KMS-11 (cell line): Measurements from ENCODE around the gene WDR47.
A peak's percentile ranks its signal among the peaks of the same experiment; 100 is the strongest.
"Not testable (repeated sequence)": the region's sequence is repeated elsewhere in the genome, so short reads cannot be mapped to it uniquely, and the experiment has no call there.

Experiments used
- H2AFZ ChIP-seq: fragments of 200-600 bp; sonication (generic); 2 replicates; pipeline ENCODE4 v1.6.1; 2016; ENCODE audit warnings: antibody characterized with exemption, mixed run types, low read depth
- H3K27ac ChIP-seq: fragments of 200-600 bp; sonication (generic); 2 replicates; pipeline ENCODE4 v1.6.1; 2016; ENCODE audit warnings: mild to moderate bottlenecking, mixed run types
- H3K27me3 ChIP-seq: fragments of 200-600 bp; sonication (generic); 2 replicates; pipeline ENCODE4 v1.6.1; 2017; ENCODE audit warnings: mild to moderate bottlenecking, low read depth, mixed run types, moderate library complexity; ENCODE audit not compliant: insufficient read depth
- H3K36me3 ChIP-seq: fragments of 200-600 bp; sonication (generic); 2 replicates; pipeline ENCODE4 v1.6.1; 2017; ENCODE audit warnings: mild to moderate bottlenecking, mixed run types; ENCODE audit not compliant: insufficient read depth
- H3K4me1 ChIP-seq: fragments of 200-600 bp; sonication (generic); 2 replicates; pipeline ENCODE4 v1.6.1; 2016; ENCODE audit warnings: mild to moderate bottlenecking, low read depth, mixed run types; ENCODE audit not compliant: poor library complexity, severe bottlenecking
- H3K4me2 ChIP-seq: fragments of 200-600 bp; sonication (generic); 2 replicates; pipeline ENCODE4 v1.7.0; 2016; ENCODE audit warnings: mild to moderate bottlenecking, mixed run types
- H3K4me3 ChIP-seq: fragments of 200-600 bp; sonication (generic); IDR thresholded peaks from 2 replicates; pipeline ENCODE4 v1.6.1; 2017; ENCODE audit warnings: low read depth, low read length, mixed read lengths; ENCODE audit not compliant: insufficient read depth
- H3K79me2 ChIP-seq: fragments of 200-600 bp; sonication (generic); 2 replicates; pipeline ENCODE4 v1.6.1; 2016; ENCODE audit warnings: low read depth, mixed run types; ENCODE audit not compliant: insufficient read depth
- H3K9ac ChIP-seq: fragments of 200-600 bp; sonication (generic); 2 replicates; pipeline ENCODE4 v1.6.1; 2016; ENCODE audit warnings: mild to moderate bottlenecking, mixed run types
- H4K20me1 ChIP-seq: fragments of 200-600 bp; sonication (generic); 2 replicates; pipeline ENCODE4 v1.6.1; 2016; ENCODE audit warnings: mild to moderate bottlenecking, mixed run types; ENCODE audit not compliant: insufficient read depth
- TF ChIP-seq, protein P1 (sequence below): fragments of 200-600 bp; sonication (generic); conservative IDR thresholded peaks from 2 replicates; pipeline ENCODE4 v1.6.1; 2017; ENCODE audit warnings: low read depth, mild to moderate bottlenecking, antibody characterized with exemption, low read length, moderate library complexity, mixed read lengths

The WDR47 gene

DNA sequence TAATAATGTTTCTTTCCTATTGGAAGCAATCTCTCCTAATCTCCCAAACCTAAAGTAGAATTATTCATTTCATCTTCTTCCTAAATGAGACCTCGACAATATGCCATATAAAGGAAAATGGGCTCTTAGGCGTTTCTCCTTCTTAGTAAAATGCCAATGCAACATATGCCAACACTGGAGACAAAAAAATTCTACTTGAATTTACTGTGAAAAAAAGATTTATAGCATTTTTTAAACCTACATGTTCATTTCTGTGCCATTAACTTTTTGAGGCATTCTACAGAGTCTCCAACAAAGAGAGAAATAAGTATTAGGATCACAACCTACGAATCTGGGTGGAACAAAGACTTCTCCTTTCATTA is 1.3 kb downstream of the WDR47 start:
- H3K27ac ChIP-seq = no peak overlapping the region
- no peaks in the 10 kb centered on the region for H4K20me1 ChIP-seq
- TF ChIP-seq, protein P1, sequence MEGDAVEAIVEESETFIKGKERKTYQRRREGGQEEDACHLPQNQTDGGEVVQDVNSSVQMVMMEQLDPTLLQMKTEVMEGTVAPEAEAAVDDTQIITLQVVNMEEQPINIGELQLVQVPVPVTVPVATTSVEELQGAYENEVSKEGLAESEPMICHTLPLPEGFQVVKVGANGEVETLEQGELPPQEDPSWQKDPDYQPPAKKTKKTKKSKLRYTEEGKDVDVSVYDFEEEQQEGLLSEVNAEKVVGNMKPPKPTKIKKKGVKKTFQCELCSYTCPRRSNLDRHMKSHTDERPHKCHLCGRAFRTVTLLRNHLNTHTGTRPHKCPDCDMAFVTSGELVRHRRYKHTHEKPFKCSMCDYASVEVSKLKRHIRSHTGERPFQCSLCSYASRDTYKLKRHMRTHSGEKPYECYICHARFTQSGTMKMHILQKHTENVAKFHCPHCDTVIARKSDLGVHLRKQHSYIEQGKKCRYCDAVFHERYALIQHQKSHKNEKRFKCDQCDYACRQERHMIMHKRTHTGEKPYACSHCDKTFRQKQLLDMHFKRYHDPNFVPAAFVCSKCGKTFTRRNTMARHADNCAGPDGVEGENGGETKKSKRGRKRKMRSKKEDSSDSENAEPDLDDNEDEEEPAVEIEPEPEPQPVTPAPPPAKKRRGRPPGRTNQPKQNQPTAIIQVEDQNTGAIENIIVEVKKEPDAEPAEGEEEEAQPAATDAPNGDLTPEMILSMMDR = no peak
- H3K4me2 ChIP-seq = peak overlapping the region; percentile 77
- peaks cover 15% of the 10 kb centered on the region for H3K79me2 ChIP-seq
- H3K4me1 ChIP-seq = peaks cover 18% of the 10 kb centered on the region
- H3K9ac ChIP-seq = peak overlapping the region; percentile 66; the same call in 1 of the 2 replicates
- H2AFZ ChIP-seq = peak overlapping the region; percentile 77; the same call in 1 of the 2 replicates
- no peak overlapping the region for H3K4me3 ChIP-seq
- no peaks in the 10 kb centered on the region for H3K27me3 ChIP-seq
- no peaks in the 10 kb centered on the region for H3K36me3 ChIP-seq

DNA sequence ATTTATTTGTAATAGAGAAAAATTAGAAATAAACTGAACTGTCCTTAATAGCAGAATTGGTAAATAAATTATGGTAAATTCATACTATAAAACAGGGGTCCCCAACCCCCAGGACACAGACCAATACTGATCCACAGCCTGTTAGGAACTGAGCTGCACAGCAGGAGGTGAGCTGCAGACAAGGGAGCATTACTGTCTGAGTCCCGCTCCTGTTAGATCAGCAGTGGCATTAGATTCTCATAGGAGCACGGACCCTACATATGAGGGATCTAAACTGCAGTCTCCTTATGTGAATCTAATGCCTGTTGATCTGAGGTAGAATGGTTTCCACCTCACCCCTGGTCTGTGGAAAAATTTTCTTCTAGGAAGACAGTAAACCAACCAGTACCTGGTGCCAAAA is 7.5 kb downstream of the WDR47 start:
- Histone ChIP-seq H4K20me1 (no peaks in the 10 kb centered on the region), H3K27me3 (no peaks in the 10 kb centered on the region), H3K4me2 (no peak overlapping the region), H3K27ac (no peak overlapping the region), H2AFZ (no peak overlapping the region), H3K4me1 (peaks cover 3% of the 10 kb centered on the region), H3K9ac (no peak overlapping the region), H3K79me2 (peaks cover 2% of the 10 kb centered on the region; the same call in 1 of the 2 replicates), H3K4me3 (no peak overlapping the region), H3K36me3 (no peaks in the 10 kb centered on the region)
- TF ChIP-seq, protein P1 = no peak

DNA sequence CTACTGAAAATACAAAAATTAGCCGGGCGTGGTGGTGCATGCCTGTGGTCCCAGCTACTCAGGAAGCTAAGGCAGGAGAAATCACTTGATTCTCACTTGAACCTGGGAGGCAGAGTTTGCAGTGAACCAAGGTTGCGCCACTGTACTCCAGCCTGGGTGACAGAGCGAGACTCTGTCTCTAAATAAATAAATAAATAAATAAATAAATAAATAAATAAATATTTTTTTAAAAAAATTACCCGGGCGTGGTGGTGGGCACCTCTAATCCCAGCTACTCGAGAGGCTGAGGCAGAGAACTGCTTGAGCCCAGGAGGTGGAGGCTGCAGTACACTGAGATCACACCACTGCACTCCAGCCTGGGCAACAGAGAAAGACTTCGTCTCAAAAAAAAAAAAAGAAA is 12.4 kb downstream of the WDR47 start:
- H3K79me2 ChIP-seq, H3K4me2 ChIP-seq, H3K4me3 ChIP-seq, H3K27ac ChIP-seq, H3K27me3 ChIP-seq, H3K9ac ChIP-seq, H2AFZ ChIP-seq, H4K20me1 ChIP-seq, H3K36me3 ChIP-seq, H3K4me1 ChIP-seq: not testable (repeated sequence)

DNA sequence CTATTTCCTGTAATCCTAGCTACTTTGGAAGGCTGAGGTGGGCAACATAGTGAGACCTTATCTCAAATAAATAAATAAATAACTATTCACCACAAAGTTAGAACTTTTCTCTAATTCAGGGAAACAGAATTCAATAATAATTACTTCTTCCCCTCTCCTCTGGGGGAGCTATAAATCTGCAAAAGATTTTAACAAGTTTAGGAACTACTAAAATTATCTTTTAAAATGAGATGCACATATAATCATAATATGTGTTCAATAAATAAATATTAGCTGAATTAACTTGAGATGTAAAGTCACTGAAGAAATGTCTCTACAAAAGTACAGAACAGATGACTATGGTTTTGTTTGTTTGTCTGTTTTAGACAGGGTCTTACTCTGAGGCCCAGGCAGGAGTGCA is 14.1 kb downstream of the WDR47 start:
- Histone ChIP-seq H3K27me3 (no peaks in the 10 kb centered on the region), H3K79me2 (no peaks in the 10 kb centered on the region), H3K36me3 (no peaks in the 10 kb centered on the region), H3K4me1 (no peaks in the 10 kb centered on the region), H3K9ac (no peak overlapping the region), H4K20me1 (no peaks in the 10 kb centered on the region), H3K4me3 (no peak overlapping the region), H2AFZ (no peak overlapping the region), H3K4me2 (no peak overlapping the region), H3K27ac (no peak overlapping the region)
- TF ChIP-seq, protein P1 = peak; percentile 50

DNA sequence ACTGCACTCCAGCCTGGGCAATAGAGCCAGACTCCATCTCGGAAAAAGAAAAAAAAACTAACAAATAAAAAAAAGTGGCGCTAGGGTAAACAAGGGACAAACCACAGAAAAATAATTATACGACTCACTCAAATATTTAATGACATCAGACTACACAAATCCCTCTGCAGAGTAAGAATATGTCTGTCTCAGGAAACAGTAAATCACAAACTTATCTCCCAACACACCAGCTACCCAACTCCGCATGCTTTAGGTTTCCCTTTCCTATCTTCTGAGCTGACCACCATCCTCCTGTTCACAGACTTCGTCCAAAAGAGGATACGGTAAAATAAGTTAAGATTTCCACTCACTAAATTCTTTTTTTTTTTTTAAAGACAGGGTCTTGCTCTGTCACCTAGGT is 16.2 kb downstream of the WDR47 start:
- no peaks in the 10 kb centered on the region for H3K36me3 ChIP-seq
- no peaks in the 10 kb centered on the region for H3K27me3 ChIP-seq
- no peak overlapping the region for H3K9ac ChIP-seq
- H3K27ac ChIP-seq = no peak overlapping the region
- H3K4me2 ChIP-seq = no peak overlapping the region
- no peak overlapping the region for H2AFZ ChIP-seq
- H4K20me1 ChIP-seq = no peaks in the 10 kb centered on the region
- TF ChIP-seq, protein P1 = no peak
- H3K79me2 ChIP-seq = no peaks in the 10 kb centered on the region
- no peaks in the 10 kb centered on the region for H3K4me1 ChIP-seq
- no peak overlapping the region for H3K4me3 ChIP-seq
